Activated CD8-positive, alpha-beta T cell treated with anti-CD3 and anti-CD28 coated beads, Interleukin-2, amount 10 ng/mL, durations not matched to agents 7 days and 5 days (primary cell): ENCODE measurements around the gene STAP1. TPM values are rescaled to one million over a fixed set of nuclear protein-coding genes. Genes with fewer than 3 reads are reported as not detected.
"Not testable (repeated sequence)": the region's sequence is repeated elsewhere in the genome, so short reads cannot be mapped to it uniquely, and the experiment has no call there.

Experiments used
- ATAC-seq: fragments of 150-1000 bp; cut with Tn5 transposase; one replicate; pipeline ENCODE4 v1.10.0; 2021; ENCODE audit warnings: moderate library complexity
- CTCF ChIA-PET: fragments of 350-600 bp; sonication (Branson Sonifier 250); formaldehyde crosslinking; loops from one replicate; lab custom pipeline; 2021; ENCODE audit warnings: antibody characterized with exemption; lab: Charles Lee
- POLR2A ChIA-PET: fragments of 350-600 bp; sonication (Branson Sonifier 250); formaldehyde crosslinking; loops from one replicate; lab custom pipeline; 2021; ENCODE audit warnings: antibody characterized with exemption; lab: Charles Lee
- DNase-seq: peaks from one replicate; pipeline ENCODE4 v3.0.0-alpha.2; 2020
- H3K27ac Mint-ChIP-seq: one replicate; pipeline ENCODE4 v1.8.0; 2021; ENCODE audit warnings: mild to moderate bottlenecking, mixed read lengths
- H3K27me3 Mint-ChIP-seq: one replicate; pipeline ENCODE4 v1.8.0; 2021; ENCODE audit warnings: low read depth, mixed read lengths
- H3K36me3 Mint-ChIP-seq: one replicate; pipeline ENCODE4 v1.8.0; 2021; ENCODE audit warnings: low read depth, mixed read lengths
- H3K4me1 Mint-ChIP-seq: one replicate; pipeline ENCODE4 v1.8.0; 2021; ENCODE audit warnings: low read depth, mixed read lengths
- H3K4me3 Mint-ChIP-seq: one replicate; pipeline ENCODE4 v1.8.0; 2021; ENCODE audit warnings: mild to moderate bottlenecking, mixed read lengths
- H3K9me3 Mint-ChIP-seq: one replicate; pipeline ENCODE4 v1.8.0; 2022; ENCODE audit warnings: mixed read lengths; ENCODE audit not compliant: insufficient read depth
- total RNA-seq, 2 experiments: library from RNA; stranded (reverse); gene quantifications; one replicate each; pipeline ENCODE4 v1.2.3, GENCODE V29; 2021

The STAP1 gene
- total RNA-seq, 2 experiments from 2014 or later, result 22.3 to 23.1 TPM

- CTCF ChIA-PET, result interaction anchor here (1.0 to 1.8 kb wide), 2 partner anchors 13 to 69 kb away, joined by 3 to 4 read pairs; partner anchors contain the start of gene UBA6
- peaks cover 2% of the 10 kb centered on the region for H3K4me1 Mint-ChIP-seq
- POLR2A ChIA-PET, result no interaction called here
- no peaks in the 10 kb centered on the region for H3K9me3 Mint-ChIP-seq
- H3K36me3 Mint-ChIP-seq, result peaks cover 41% of the 10 kb centered on the region
- DNase-seq (no peak), ATAC-seq (no peak)
- no peaks in the 10 kb centered on the region for H3K27me3 Mint-ChIP-seq
- no peak overlapping the region for H3K27ac Mint-ChIP-seq
- no peak overlapping the region for H3K4me3 Mint-ChIP-seq
Measured at GRCh38 chr4:67632492-67632891, 74.0 kb downstream of the STAP1 start.

GRCh38 chr4:67634741-67635140 lies 76.2 kb downstream of the STAP1 start:
- no peak for ATAC-seq
- no peaks in the 10 kb centered on the region for H3K9me3 Mint-ChIP-seq
- H3K27ac Mint-ChIP-seq, result no peak overlapping the region
- ChIA-PET POLR2A (no interaction called here), CTCF (no interaction called here)
- no peak overlapping the region for H3K4me3 Mint-ChIP-seq
- H3K4me1 Mint-ChIP-seq, result peaks cover under 1% of the 10 kb centered on the region
- DNase-seq, result no peak
- H3K36me3 Mint-ChIP-seq, result peaks cover 48% of the 10 kb centered on the region
- H3K27me3 Mint-ChIP-seq, result no peaks in the 10 kb centered on the region

DNA sequence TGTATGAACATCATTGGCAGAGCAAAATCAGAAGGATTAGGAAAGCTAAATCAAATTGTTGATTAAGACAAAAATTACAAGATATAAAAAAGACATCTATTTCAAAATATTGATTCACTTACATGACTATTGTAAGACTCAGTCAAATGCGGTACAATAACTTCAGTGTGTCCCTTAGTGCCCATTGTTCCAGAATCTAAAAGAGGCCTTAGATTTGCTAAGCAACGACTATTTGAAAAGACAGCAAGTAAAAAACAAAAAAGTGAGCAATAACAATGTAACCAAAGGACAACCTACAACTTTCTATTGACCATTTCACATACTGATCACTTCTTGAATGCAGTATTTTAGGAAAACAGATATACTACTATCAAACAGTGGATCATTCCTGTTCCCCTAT lies 76.8 kb downstream of the STAP1 start:
- H3K36me3 Mint-ChIP-seq, result peaks cover 49% of the 10 kb centered on the region

DNA sequence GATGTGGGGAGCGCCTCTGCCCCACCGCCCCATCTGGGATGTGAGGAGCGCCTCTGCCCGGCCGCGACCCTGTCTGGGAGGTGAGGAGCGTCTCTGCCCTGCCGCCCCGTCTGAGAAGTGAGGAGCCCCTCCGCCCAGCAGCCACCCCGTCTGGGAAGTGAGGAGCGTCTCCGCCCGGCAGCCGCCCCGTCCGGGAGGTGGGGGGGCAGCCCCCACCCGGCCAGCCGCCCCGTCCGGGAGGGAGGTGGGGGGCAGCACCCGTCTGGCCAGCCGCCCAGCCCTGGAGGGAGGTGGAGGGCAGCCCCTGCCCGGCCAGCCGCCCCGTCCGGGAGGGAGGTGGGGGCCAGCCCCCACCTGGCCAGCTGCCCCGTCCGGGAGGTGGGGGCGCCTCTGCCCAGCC lies 78.5 kb downstream of the STAP1 start:
- H3K27ac Mint-ChIP-seq, DNase-seq, H3K4me1 Mint-ChIP-seq, H3K4me3 Mint-ChIP-seq, CTCF ChIA-PET, H3K9me3 Mint-ChIP-seq, POLR2A ChIA-PET, ATAC-seq, H3K27me3 Mint-ChIP-seq: not testable (repeated sequence)
- peaks cover 46% of the 10 kb centered on the region for H3K36me3 Mint-ChIP-seq

More for the DNA sequence above, 76.8 kb downstream of the STAP1 start:
- ChIA-PET CTCF (no interaction called here), POLR2A (no interaction called here)
- no peak overlapping the region for H3K4me3 Mint-ChIP-seq
- H3K9me3 Mint-ChIP-seq, result no peaks in the 10 kb centered on the region
- no peaks in the 10 kb centered on the region for H3K27me3 Mint-ChIP-seq
- H3K4me1 Mint-ChIP-seq, result no peaks in the 10 kb centered on the region
- ATAC-seq, result no peak
- H3K27ac Mint-ChIP-seq, result no peak overlapping the region
- no peak for DNase-seq

DNA sequence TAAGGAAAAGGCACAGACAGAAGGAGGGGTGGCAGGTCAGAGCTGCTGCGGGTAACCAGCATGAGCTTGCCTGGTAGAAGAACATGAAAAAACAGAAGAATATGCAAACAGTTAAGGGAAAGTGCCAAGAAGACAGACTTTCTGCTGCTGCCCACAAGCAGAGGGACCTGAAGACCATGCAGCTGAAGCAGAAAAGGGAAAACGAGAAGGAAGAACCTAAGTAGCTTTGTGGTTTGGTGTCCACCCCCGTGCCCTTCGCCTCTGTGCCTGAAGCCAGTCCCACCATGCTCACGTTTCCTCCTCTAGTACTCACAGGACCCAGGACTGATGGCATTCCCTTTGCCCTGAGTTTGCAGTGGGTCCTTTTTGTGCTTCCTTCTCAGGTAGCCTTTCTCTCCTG lies 79.6 kb downstream of the STAP1 start:
- no peaks in the 10 kb centered on the region for H3K27me3 Mint-ChIP-seq
- ATAC-seq (no peak), DNase-seq (no peak)
- H3K27ac Mint-ChIP-seq, result no peak overlapping the region
- H3K4me1 Mint-ChIP-seq, result no peaks in the 10 kb centered on the region
- peaks cover 41% of the 10 kb centered on the region for H3K36me3 Mint-ChIP-seq
- CTCF ChIA-PET, result interaction anchor here (1.1 kb wide), 1 partner anchor 91 kb away, joined by 3 read pairs; no protein-coding TSS in a partner anchor
- POLR2A ChIA-PET, result no interaction called here
- H3K4me3 Mint-ChIP-seq, result no peak overlapping the region
- H3K9me3 Mint-ChIP-seq, result no peaks in the 10 kb centered on the region

DNA sequence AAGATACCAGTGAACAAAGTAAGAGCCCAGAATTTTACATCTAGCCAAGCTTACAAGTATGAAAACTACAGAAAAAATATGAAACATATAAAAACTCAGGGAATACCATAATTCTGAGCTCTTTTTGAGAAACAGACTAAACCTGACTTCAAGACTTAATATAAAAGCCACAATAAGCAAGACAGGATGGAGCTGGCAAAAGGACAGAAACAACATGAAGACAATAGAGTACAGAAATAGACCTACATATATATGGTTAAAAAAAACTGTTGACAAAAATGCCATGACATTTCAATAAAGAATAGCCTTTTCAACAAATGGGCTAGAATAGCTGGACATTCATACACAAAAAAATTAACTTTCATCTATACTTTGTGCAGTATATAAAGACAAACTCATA lies 93.0 kb downstream of the STAP1 start:
- Mint-ChIP-seq H3K36me3 (peaks cover 60% of the 10 kb centered on the region), H3K27ac (no peak overlapping the region), H3K9me3 (peaks cover 6% of the 10 kb centered on the region), H3K4me3 (no peak overlapping the region), H3K4me1 (no peaks in the 10 kb centered on the region), H3K27me3 (no peaks in the 10 kb centered on the region)
- no peak for ATAC-seq
- ChIA-PET POLR2A (interaction anchor here (1.3 kb wide), 1 partner anchor 106 kb away, joined by 3 read pairs; the partner anchor contains the start of gene CENPC), CTCF (interaction anchor here (1.2 kb wide), 1 partner anchor 49 kb away, joined by 4 read pairs; the partner anchor contains the start of gene UBA6)
- no peak for DNase-seq

Other genes with a start within 250 kb of the STAP1 start
- gene CENPC, start 13.2 kb upstream of the STAP1 start, total RNA-seq, result 10 to 100 TPM; 33.2 to 33.7 TPM
- gene UBA6, start 142.4 kb downstream of the STAP1 start, total RNA-seq, result 10 to 100 TPM; 90.8 to 91.1 TPM
- not detected for gene GNRHR, start 195.7 kb downstream of the STAP1 start, total RNA-seq